ENCODE results near the gene NUDT8. TPM values are rescaled to one million over a fixed set of nuclear protein-coding genes. Genes with fewer than 3 reads are reported as not detected.
"Not testable (repeated sequence)": the region's sequence is repeated elsewhere in the genome, so short reads cannot be mapped to it uniquely, and the experiment has no call there.

NUDT8 gene
- total and polyA plus RNA-seq, 9 of the 15 experiments (the other 6 are each of a cell fraction or from before 2014, with no cell fraction given): 0.23 to 27.8 (median 5.0) TPM

DNA sequence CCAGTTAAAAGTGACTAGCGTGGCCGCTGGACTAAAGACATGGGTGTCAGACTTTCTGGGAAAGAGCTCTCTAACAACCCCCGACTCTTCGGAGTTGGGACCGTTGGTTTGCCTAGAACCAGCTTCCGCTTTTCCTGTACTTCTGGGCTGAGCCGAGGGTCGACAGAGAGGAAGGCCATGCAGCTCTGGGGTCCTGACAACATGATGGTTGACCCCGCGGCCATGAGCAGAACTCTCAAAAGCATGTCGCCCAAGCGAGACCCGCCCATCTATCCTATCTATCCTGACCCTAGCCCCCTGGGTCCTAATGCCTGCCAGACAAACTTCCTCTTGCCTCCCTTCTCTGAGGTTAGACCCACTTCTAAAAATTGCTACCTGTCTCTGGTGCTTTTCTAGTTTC lies 9.1 kb downstream of the NUDT8 start:
- ATAC-seq (peak; percentile 56; the same call in 2 of the 3 replicates), FAIRE-seq (peak; percentile 44), DNase-seq (ENCODE audit: extremely low read depth in 1 of 4, low spot score in 3 of 4) (peak in 1 of 4 experiments; percentile 71)
- peak overlapping the region; percentile 48 for H3K4me3 ChIP-seq
- H4K20me1 ChIP-seq (replicated peaks; ENCODE audit: control insufficient read depth, insufficient read depth, low read length); BruUV-seq (replicated peaks); in situ Hi-C loops (cut with MboI); H3K9me3 ChIP-seq (replicated peaks; ENCODE audit: control insufficient read depth, insufficient read depth, low read depth, low read length); H3K27me3 ChIP-seq (ENCODE audit: control insufficient read depth in 2 of 2, insufficient read depth in 2 of 2, low read length in 2 of 2); intact Hi-C loops (cut with micrococcal nuclease); H3K36me3 ChIP-seq (ENCODE audit: control insufficient read depth, insufficient read depth, low read length); H2AFZ ChIP-seq (ENCODE audit: low read depth, low read length); H3K9me1 ChIP-seq (ENCODE audit: control insufficient read depth, insufficient read depth, low read length); CTCF ChIA-PET (ENCODE audit: low intra/inter-chr PET ratio); TF ChIP-seq NR2C2 (CRISPR knock-in tag; IDR thresholded peaks at IDR 0.05); TOE1 (CRISPR knock-in tag; IDR thresholded peaks at IDR 0.05; ENCODE audit: borderline replicate concordance, low read depth): not testable (repeated sequence)
- peak overlapping the region; percentile 57 to 81; a peak in 3 of 4 replicates for H3K9ac ChIP-seq (ENCODE audit: insufficient read depth in 1 of 2, low read depth in 2 of 2, low read length in 2 of 2)
- peak overlapping the region; percentile 79 for H3K4me2 ChIP-seq (ENCODE audit: insufficient read depth, low read length)
- H3K79me2 ChIP-seq (ENCODE audit: control insufficient read depth, insufficient read depth, low read length): peaks cover 19% of the 10 kb centered on the region
- H3K27ac ChIP-seq (ENCODE audit: extremely low read depth, low read depth, low read length): peak overlapping the region; percentile 62
- WGBS (ENCODE audit: insufficient coverage, low coverage, missing lambda C conversion rate): 27% methylated on average over 13 of the region's 13 CpGs
- TF ChIP-seq, protein P1, sequence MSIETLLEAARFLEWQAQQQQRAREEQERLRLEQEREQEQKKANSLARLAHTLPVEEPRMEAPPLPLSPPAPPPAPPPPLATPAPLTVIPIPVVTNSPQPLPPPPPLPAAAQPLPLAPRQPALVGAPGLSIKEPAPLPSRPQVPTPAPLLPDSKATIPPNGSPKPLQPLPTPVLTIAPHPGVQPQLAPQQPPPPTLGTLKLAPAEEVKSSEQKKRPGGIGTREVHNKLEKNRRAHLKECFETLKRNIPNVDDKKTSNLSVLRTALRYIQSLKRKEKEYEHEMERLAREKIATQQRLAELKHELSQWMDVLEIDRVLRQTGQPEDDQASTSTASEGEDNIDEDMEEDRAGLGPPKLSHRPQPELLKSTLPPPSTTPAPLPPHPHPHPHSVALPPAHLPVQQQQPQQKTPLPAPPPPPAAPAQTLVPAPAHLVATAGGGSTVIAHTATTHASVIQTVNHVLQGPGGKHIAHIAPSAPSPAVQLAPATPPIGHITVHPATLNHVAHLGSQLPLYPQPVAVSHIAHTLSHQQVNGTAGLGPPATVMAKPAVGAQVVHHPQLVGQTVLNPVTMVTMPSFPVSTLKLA (conservative IDR thresholded peaks at IDR 0.05): peak in 1 of 2 experiments; percentile 13; a peak in 1 of 4 replicates
- TF ChIP-seq MXI1 (IDR thresholded peaks at IDR 0.05; ENCODE audit: low read depth, low read length) (0 out of 2 replicates have a peak, but pooled peaks have one; percentile 11), YY1 (IDR thresholded peaks at IDR 0.05; ENCODE audit: borderline replicate concordance in 1 of 3, control insufficient read depth in 1 of 3, extremely low read depth in 1 of 3, insufficient read depth in 3 of 3, insufficient read length in 1 of 3, insufficient replicate concordance in 2 of 3, low read depth in 1 of 3, low read length in 2 of 3) (peak in 1 of 3 experiments; percentile 51), SAP30 (IDR thresholded peaks at IDR 0.05; ENCODE audit: borderline replicate concordance, insufficient read depth, low read depth, low read length, poor library complexity, severe bottlenecking) (peak; percentile 2), SPI1 (IDR thresholded peaks at IDR 0.05; ENCODE audit: borderline replicate concordance, low read depth, low read length) (0 out of 2 replicates have a peak, but pooled peaks have one; percentile 2), NR2C2 (tag; IDR thresholded peaks at IDR 0.05) (0 out of 2 replicates have a peak, but pooled peaks have one; percentile 27), TOE1 (IDR thresholded peaks at IDR 0.05; ENCODE audit: borderline replicate concordance) (peak; percentile 56; the same call in 1 of the 2 replicates), ZBTB7A (IDR thresholded peaks at IDR 0.05; ENCODE audit: borderline replicate concordance, control insufficient read depth, low read depth, low read length) (peak; percentile 24; the same call in 1 of the 2 replicates), NEUROD1 (IDR thresholded peaks at IDR 0.05; ENCODE audit: borderline replicate concordance, low read depth, low read length, partially characterized antibody) (peak; percentile 32), CREM (IDR thresholded peaks at IDR 0.05; ENCODE audit: low read depth) (0 out of 2 replicates have a peak, but pooled peaks have one; percentile 13), RBFOX2 (IDR thresholded peaks at IDR 0.05; ENCODE audit: low read depth, low read length) (peak; percentile 18; the same call in 1 of the 2 replicates)
- TF ChIP-seq, protein P2, sequence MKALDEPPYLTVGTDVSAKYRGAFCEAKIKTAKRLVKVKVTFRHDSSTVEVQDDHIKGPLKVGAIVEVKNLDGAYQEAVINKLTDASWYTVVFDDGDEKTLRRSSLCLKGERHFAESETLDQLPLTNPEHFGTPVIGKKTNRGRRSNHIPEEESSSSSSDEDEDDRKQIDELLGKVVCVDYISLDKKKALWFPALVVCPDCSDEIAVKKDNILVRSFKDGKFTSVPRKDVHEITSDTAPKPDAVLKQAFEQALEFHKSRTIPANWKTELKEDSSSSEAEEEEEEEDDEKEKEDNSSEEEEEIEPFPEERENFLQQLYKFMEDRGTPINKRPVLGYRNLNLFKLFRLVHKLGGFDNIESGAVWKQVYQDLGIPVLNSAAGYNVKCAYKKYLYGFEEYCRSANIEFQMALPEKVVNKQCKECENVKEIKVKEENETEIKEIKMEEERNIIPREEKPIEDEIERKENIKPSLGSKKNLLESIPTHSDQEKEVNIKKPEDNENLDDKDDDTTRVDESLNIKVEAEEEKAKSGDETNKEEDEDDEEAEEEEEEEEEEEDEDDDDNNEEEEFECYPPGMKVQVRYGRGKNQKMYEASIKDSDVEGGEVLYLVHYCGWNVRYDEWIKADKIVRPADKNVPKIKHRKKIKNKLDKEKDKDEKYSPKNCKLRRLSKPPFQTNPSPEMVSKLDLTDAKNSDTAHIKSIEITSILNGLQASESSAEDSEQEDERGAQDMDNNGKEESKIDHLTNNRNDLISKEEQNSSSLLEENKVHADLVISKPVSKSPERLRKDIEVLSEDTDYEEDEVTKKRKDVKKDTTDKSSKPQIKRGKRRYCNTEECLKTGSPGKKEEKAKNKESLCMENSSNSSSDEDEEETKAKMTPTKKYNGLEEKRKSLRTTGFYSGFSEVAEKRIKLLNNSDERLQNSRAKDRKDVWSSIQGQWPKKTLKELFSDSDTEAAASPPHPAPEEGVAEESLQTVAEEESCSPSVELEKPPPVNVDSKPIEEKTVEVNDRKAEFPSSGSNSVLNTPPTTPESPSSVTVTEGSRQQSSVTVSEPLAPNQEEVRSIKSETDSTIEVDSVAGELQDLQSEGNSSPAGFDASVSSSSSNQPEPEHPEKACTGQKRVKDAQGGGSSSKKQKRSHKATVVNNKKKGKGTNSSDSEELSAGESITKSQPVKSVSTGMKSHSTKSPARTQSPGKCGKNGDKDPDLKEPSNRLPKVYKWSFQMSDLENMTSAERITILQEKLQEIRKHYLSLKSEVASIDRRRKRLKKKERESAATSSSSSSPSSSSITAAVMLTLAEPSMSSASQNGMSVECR (CRISPR knock-in tag; IDR thresholded peaks at IDR 0.05): peak; percentile 63; the same call in 1 of the 2 replicates
- peaks cover 3 to 15% of the 10 kb centered on the region in 2 experiments; a peak in 3 of 5 replicates for H3K4me1 ChIP-seq (replicated peaks in 1 of 2; ENCODE audit: control insufficient read depth in 2 of 2, insufficient read depth in 2 of 2, low read length in 2 of 2)
- POLR2A ChIA-PET: interaction anchor here (0.6 to 2.4 kb wide), 4 partner anchors 8 to 78 kb away, joined by 3 to 16 read pairs (median 4); partner anchors contain the start of genes GSTP1 and NUDT8

All from K562 (cell line).